Nephron (organoid): Measurements from ENCODE around the gene CRELD1.
A peak's percentile ranks its signal among the peaks of the same experiment; 100 is the strongest.

ENCODE experiments used
- H3K27ac Mint-ChIP-seq, 3 experiments: 2 replicates each; pipeline ENCODE4 v1.8.0; 2020; ENCODE audit warnings: mixed read lengths in 3 of 3, mild to moderate bottlenecking in 2 of 3, moderate library complexity in 1 of 3
- H3K27me3 Mint-ChIP-seq: 2 replicates; pipeline ENCODE4 v1.8.0; 2021; ENCODE audit warnings: low read depth, mild to moderate bottlenecking, moderate library complexity, mixed read lengths
- H3K36me3 Mint-ChIP-seq: 2 replicates; pipeline ENCODE4 v1.8.0; 2020; ENCODE audit warnings: low read depth, mixed read lengths
- H3K4me1 Mint-ChIP-seq: 2 replicates; pipeline ENCODE4 v1.8.0; 2020; ENCODE audit warnings: mixed read lengths
- H3K4me3 Mint-ChIP-seq, 3 experiments: 2 replicates each; pipeline ENCODE4 v1.8.0; 2020; ENCODE audit warnings: mild to moderate bottlenecking in 3 of 3, mixed read lengths in 3 of 3, moderate library complexity in 2 of 3
- H3K9me3 Mint-ChIP-seq: 2 replicates; pipeline ENCODE4 v1.8.0; 2020; ENCODE audit warnings: mixed read lengths
- TF ChIP-seq, protein P1 (sequence below), 3 experiments: fragments of 200-600 bp; sonication (generic); IDR thresholded peaks; one replicate each; pipeline ENCODE4 v1.5.0; 2021; ENCODE audit warnings: antibody characterized with exemption in 3 of 3; ENCODE audit not compliant: unreplicated experiment in 3 of 3

Gene CRELD1

DNA sequence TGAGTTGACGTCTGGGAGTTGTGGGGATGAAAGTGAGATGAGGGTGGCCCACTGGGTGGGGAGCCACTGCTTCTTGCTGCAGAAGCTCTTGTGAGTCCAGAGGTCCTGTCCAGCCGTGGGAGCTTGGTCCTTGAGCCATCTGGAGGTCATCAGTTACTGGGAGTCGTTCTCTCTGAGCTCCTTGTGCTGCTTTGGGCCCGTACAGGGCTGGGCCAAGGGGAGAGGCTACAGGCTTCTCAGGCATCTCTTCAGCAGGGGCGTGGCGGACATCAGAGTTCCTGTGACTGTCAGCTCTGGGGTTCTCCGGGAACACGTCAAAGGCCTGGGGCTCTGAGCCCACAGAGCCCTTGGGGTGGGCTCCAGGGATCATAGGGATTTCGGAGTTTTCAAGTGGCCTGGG is 16.0 kb downstream of the CRELD1 start:
- no peaks in the 10 kb centered on the region for H3K36me3 Mint-ChIP-seq
- peaks cover 14% of the 10 kb centered on the region for H3K4me1 Mint-ChIP-seq
- no peak overlapping the region for H3K27ac Mint-ChIP-seq
- peak overlapping the region in 2 of 3 experiments; percentile 32 to 46 for H3K4me3 Mint-ChIP-seq
- TF ChIP-seq, protein P1, sequence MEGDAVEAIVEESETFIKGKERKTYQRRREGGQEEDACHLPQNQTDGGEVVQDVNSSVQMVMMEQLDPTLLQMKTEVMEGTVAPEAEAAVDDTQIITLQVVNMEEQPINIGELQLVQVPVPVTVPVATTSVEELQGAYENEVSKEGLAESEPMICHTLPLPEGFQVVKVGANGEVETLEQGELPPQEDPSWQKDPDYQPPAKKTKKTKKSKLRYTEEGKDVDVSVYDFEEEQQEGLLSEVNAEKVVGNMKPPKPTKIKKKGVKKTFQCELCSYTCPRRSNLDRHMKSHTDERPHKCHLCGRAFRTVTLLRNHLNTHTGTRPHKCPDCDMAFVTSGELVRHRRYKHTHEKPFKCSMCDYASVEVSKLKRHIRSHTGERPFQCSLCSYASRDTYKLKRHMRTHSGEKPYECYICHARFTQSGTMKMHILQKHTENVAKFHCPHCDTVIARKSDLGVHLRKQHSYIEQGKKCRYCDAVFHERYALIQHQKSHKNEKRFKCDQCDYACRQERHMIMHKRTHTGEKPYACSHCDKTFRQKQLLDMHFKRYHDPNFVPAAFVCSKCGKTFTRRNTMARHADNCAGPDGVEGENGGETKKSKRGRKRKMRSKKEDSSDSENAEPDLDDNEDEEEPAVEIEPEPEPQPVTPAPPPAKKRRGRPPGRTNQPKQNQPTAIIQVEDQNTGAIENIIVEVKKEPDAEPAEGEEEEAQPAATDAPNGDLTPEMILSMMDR (IDR thresholded peaks at IDR 0.05; ENCODE audit: unreplicated experiment in 3 of 3) = no peak
- H3K27me3 Mint-ChIP-seq = no peaks in the 10 kb centered on the region
- H3K9me3 Mint-ChIP-seq = no peaks in the 10 kb centered on the region

DNA sequence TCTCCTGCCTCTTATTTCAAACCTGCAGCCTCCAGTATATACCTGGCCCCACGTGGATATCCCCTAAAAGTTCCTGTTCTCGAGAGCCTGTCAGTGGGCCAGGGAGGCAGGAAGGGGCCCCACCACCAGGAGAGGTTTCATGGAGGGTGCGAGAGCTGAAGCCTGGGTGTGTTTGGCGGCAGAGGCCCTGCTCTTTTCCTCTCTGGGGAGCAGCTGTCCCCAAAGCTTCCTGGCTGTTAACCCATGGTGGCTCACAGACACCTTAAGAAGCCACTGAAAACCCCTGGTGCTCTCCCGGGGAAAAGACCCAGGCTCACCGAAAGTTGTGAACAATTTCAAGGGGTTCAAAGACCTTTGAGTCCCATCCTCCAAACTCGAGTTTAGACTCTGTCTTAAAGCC is 17.5 kb downstream of the CRELD1 start:
- Mint-ChIP-seq H3K4me1 (peaks cover 28% of the 10 kb centered on the region), H3K9me3 (no peaks in the 10 kb centered on the region), H3K27ac (no peak overlapping the region), H3K36me3 (no peaks in the 10 kb centered on the region), H3K4me3 (peak overlapping the region; percentile 79 to 84 (median 81)), H3K27me3 (peaks cover 4% of the 10 kb centered on the region)
- TF ChIP-seq, protein P1 (IDR thresholded peaks at IDR 0.05; ENCODE audit: unreplicated experiment in 3 of 3) = no peak

DNA sequence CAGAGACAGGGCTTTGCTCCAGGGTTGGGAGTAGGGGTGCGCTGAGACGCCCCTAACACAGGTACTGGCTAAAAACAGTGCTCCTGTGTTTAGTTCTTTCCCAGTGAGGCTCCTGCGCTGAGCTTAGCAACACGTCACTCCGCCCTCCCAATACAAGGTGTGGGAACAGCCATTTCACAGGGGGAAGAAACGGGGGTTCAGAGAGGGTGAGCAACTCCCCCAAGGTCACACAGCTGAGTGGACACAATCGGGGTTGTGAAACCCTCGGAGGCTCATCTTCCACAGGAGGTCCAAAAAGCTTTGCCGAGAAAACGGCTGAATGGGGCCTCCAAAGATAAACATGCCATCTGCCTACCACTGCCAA is 17.9 kb downstream of the CRELD1 start:
- Mint-ChIP-seq H3K4me3 (peak overlapping the region; percentile 79 to 84 (median 81)), H3K9me3 (no peaks in the 10 kb centered on the region), H3K4me1 (peaks cover 29% of the 10 kb centered on the region), H3K27ac (no peak overlapping the region), H3K27me3 (peaks cover 4% of the 10 kb centered on the region), H3K36me3 (no peaks in the 10 kb centered on the region)
- TF ChIP-seq, protein P1 (IDR thresholded peaks at IDR 0.05; ENCODE audit: unreplicated experiment in 3 of 3) = no peak

DNA sequence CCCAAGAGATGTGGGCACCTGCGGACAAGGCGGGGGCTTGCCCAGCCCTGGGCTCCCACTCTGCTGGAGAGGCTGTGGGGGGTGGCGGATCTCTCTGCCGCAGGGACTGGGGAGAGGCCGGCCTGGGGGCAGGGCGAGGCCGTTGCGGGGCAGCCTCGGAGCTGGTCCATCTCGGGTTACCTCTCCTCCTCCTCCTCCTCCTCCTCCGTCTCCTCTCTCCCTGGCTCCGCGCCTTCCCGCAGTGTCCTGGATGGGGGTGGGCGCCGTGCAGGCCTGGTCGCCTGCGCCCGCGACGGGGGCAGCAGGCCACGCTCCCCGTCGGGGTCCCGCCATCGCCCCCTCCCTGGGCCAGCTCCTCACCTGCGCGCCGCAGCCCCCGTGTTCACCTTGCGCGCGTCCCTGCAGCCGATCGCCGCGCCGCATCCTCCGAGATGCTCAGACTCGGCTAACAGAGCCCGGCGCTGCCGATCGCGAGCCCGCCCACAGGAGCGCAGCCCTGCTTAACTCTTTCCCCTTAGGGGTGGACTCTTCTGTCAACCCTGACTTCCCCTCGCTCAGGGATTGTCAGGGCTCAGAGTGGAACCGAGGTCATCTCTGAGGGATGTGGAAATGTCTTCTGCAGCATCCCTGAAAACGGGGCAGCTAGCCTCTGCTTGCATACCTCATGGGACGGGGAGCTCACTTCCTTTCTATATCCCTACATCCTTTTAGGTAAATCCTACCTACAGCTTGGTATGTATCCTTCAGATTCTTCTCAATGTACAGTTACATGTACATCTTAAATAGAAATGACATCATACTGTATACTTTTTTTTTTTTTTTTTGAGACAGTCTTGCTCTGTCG is 18.6 kb downstream of the CRELD1 start, which contains the start of gene PRRT3:
TSS of gene PRRT3 (minus strand) at position 447 of the 844 bp plus-strand sequence. CDS start 2,293 bp downstream, outside the sequence.
- Mint-ChIP-seq H3K4me3 (peak within 1 kb of the TSS; percentile 84 to 88 (median 84)), H3K36me3 (no peaks in the 10 kb centered on the region), H3K4me1 (peaks cover 29% of the 10 kb centered on the region), H3K27ac (no peak within 1 kb of the TSS), H3K27me3 (peaks cover 4% of the 10 kb centered on the region), H3K9me3 (no peaks in the 10 kb centered on the region)
- TF ChIP-seq, protein P1 (IDR thresholded peaks at IDR 0.05; ENCODE audit: unreplicated experiment in 3 of 3) = no peak

DNA sequence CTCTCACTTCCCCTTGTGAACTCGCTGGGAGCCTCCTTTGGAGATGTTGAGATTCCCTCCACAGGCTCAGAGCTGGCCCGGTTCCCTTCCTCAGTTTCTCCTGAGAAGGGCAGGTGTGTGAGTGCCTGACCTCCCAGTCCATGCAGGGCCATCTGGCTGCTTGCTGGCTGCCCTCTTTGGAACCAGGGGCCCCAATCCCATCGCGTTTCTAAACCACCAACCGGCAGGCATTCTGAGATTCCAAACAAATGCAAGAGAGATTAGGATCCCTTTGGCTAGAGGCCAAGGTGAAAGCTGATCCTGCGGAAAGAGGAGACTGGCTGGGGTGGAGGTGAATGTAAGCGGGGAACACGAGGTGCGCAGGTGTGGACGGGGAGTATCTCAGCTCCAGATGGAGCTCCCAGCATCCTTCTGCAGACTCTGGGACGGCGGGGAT is 21.5 kb downstream of the CRELD1 start:
- TF ChIP-seq, protein P1 (IDR thresholded peaks at IDR 0.05; ENCODE audit: unreplicated experiment in 3 of 3) = no peak
- H3K27me3 Mint-ChIP-seq = peaks cover 4% of the 10 kb centered on the region
- peak overlapping the region in 2 of 3 experiments; percentile 0 to 26 for H3K27ac Mint-ChIP-seq
- H3K36me3 Mint-ChIP-seq = no peaks in the 10 kb centered on the region
- H3K4me1 Mint-ChIP-seq = peaks cover 29% of the 10 kb centered on the region
- peak overlapping the region in 1 of 3 experiments; percentile 5 for H3K4me3 Mint-ChIP-seq
- H3K9me3 Mint-ChIP-seq = no peaks in the 10 kb centered on the region
